Spinal cord (tissue), 10 donors: ENCODE measurements around the gene SUPT20HL2. TPM values are rescaled to one million over a fixed set of nuclear protein-coding genes. Genes with fewer than 3 reads are reported as not detected.

Experiments used
- DNase-seq, 6 donors: peaks; one replicate each; pipeline versions ENCODE4 v3.0.0 to v3.0.0-alpha.2; 2013 to 2015; ENCODE audit warnings: low spot score in 6 of 6, low read depth in 4 of 6
- H3K27ac ChIP-seq: one replicate; pipeline ENCODE4 v1.5.1; 2013; ENCODE audit warnings: low read depth, low read length, control low read depth
- H3K27me3 ChIP-seq: one replicate; pipeline ENCODE4 v1.6.1; 2013; ENCODE audit warnings: low read length; ENCODE audit not compliant: control insufficient read depth, insufficient read depth
- H3K36me3 ChIP-seq: one replicate; pipeline ENCODE4 v1.6.1; 2013; ENCODE audit warnings: low read length; ENCODE audit not compliant: control insufficient read depth, insufficient read depth
- H3K4me1 ChIP-seq: one replicate; pipeline ENCODE4 v1.6.1; 2013; ENCODE audit warnings: low read length; ENCODE audit not compliant: control insufficient read depth, insufficient read depth
- H3K4me3 ChIP-seq: one replicate; pipeline ENCODE4 v1.5.1; 2013; ENCODE audit warnings: low read depth, low read length, control low read depth
- H3K9me3 ChIP-seq: one replicate; pipeline ENCODE4 v1.6.1; 2013; ENCODE audit warnings: low read length; ENCODE audit not compliant: control insufficient read depth, insufficient read depth
- WGBS: methylation state at CpG from one replicate; pipeline ENCODE4 v1.1.5; 2013; ENCODE audit warnings: missing lambda C conversion rate; ENCODE audit not compliant: insufficient coverage; 5-methylcytosine and 5-hydroxymethylcytosine counted together
- polyA plus RNA-seq, 2 donors: library from polyadenylated mRNA; unstranded; fragments of 120-200 nt; gene quantifications; one replicate each; pipeline ENCODE4 v1.2.1, GENCODE V29; 2013; ENCODE audit not compliant: insufficient read length in 2 of 2
- total RNA-seq, 2 donors: library from RNA; depleted of rRNA in 1 of 2; stranded (reverse); fragments of 120-200 nt in 1 of 2; fragments of >200 nt in 1 of 2; gene quantifications; one replicate each; pipeline versions ENCODE4 v1.2.3 to v1.2.4, GENCODE V29; 2013 to 2014
- donor health status: healthy.

SUPT20HL2 gene
- total and polyA plus RNA-seq, 4 donors, result 0.06 to 0.13 TPM; not detected in 2

DNA sequence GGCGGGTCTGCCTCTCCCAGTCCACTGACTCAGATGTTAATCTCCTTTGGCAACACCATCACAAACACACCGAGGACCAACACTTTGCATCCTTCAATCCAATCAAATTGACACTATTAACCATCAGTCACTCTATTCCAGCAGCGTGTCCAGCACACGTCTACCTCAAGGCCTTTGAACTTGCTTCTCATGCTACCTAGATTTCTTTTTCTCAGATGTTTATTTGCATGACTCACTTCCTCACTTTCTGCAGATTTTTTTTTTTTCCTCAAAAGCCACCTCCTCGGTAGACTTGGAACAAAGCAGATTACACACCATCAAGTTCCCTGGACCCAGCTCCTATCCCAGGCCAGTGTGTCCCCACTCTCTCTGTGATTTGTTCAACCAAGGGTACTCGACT, 49.5 kb downstream of the SUPT20HL2 start:
- peaks cover 32% of the 10 kb centered on the region for H3K27me3 ChIP-seq
- WGBS, result 74% methylated on average over 5 of the region's 6 CpGs

DNA sequence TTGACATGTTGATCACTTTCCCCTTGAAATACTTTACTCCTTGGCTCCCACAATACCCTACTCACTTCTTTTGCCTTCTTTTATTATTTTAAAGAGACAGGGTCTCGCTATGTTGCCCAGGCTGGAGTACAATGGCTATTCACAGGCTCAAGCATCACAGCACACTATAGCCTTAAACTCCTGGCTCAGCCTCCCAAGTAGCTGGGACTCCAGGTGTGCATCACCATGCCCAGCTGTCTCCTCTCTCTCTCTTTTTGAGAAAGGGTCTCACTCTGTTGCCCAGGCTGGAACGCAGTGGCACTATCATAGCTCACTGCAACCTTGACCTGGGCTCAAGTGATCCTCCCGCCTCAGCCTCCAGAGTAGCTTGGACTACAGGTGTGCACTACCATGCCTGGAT, 51.6 kb downstream of the SUPT20HL2 start:
- no peak for DNase-seq
- Histone ChIP-seq H3K27ac (no peak overlapping the region), H3K4me3 (no peak overlapping the region), H3K4me1 (no peaks in the 10 kb centered on the region), H3K9me3 (no peaks in the 10 kb centered on the region), H3K27me3 (peaks cover 25% of the 10 kb centered on the region), H3K36me3 (no peaks in the 10 kb centered on the region)
- WGBS, result 72% methylated on average over 3 of the region's 3 CpGs

More for the DNA sequence above, 49.5 kb downstream of the SUPT20HL2 start:
- Histone ChIP-seq H3K27ac (no peak overlapping the region), H3K9me3 (no peaks in the 10 kb centered on the region), H3K36me3 (no peaks in the 10 kb centered on the region), H3K4me3 (no peak overlapping the region), H3K4me1 (no peaks in the 10 kb centered on the region)
- no peak for DNase-seq

Other genes starting within 250 kb of the SUPT20HL2 start
- gene ZFX, start 164.3 kb downstream of the SUPT20HL2 start, total RNA-seq, result 10 to 100 TPM; 61.9 to 72.6 TPM
- 10 to 100 TPM; 15.1 to 18.0 TPM for gene ZFX, start 164.3 kb downstream of the SUPT20HL2 start, polyA plus RNA-seq
- not detected for gene SUPT20HL1, start 46.6 kb upstream of the SUPT20HL2 start, total RNA-seq
- under 1 TPM; 0.09 to 0.27 TPM for gene SUPT20HL1, start 46.6 kb upstream of the SUPT20HL2 start, polyA plus RNA-seq
- 10 to 100 TPM; 12.8 to 27.5 TPM for gene PDK3, start 151.2 kb upstream of the SUPT20HL2 start, total RNA-seq
- gene PDK3, start 151.2 kb upstream of the SUPT20HL2 start, polyA plus RNA-seq, result 1 to 10 TPM; 3.2 to 3.7 TPM